Raji (cell line): ENCODE results near the gene OARD1.

Source experiments
- POLR2A ChIP-seq: IDR thresholded peaks from 2 replicates; pipeline ENCODE4 v1.6.1; 2011; ENCODE audit warnings: low read depth, low read length, control low read depth; ENCODE audit not compliant: insufficient read depth

The OARD1 gene

GRCh38 chr6:41071923-41072835, at the start of gene OARD1:
OARD1 (minus strand) TSS chr6:41072356; CDS start chr6:41071634, 722 bp downstream.
- peak; percentile 82 for TF ChIP-seq POLR2A

DNA sequence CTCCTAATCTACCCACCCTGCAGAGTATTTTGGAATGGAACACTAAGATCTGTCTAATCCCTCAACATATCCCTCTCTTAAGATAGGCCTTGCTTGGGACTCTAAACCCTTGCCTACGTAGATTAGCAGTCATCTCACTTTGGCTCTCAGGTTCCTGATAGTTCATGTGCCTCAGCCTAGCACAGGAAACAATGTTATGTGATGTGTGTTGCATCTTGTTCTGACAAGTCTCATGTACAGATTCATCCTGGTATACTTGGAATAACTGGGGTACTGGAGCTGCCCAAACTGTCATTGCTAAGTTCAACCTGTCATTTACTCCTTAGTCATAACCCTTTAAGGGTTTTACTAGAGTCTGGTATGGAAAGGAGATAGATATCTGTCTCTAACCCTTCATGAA, 47.9 kb upstream of the OARD1 start:
- no peak for TF ChIP-seq POLR2A

- TF ChIP-seq POLR2A = no peak
These were observed 47.4 kb upstream of the OARD1 start for GRCh38 chr6:41119508-41119907.

DNA sequence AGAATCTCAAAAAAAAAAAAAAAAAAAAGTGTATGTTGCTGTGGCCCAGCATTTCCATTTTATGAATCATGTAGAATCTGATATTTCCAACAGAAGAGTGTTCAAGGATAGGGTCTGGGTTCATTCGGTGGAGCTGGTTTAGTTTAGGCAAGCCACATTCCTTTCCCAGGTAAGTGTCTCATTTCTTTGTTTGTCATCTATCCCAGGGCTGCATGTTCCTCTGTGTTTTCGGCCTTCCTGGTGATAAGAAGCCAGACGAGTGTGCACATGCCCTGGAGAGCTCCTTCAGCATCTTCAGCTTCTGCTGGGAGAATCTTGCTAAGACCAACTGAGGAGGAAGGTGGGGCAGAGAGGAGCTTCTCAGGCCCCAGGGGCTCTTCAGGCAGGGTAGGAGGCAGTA, 38.9 kb upstream of the OARD1 start:
- no peak for TF ChIP-seq POLR2A

DNA sequence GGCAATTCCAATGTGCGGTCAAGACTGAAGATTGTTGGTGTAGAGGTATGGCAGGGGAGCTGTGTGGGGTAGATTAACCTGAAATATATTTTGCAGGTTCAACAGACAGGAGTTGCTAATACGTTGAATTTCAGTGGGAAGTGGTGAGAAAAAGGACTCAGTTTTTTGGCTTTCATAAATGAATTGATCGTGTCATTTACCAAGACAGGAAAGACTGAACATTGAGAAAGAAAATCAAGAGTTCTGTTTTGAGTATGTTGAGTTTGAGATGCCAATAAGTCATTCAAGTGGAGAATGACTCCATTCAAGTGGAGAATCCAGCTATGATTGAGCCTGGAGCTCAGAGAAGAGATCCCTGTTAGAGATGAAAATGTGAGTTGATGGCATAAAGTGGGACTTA, 31.7 kb upstream of the OARD1 start:
- TF ChIP-seq POLR2A = no peak

DNA sequence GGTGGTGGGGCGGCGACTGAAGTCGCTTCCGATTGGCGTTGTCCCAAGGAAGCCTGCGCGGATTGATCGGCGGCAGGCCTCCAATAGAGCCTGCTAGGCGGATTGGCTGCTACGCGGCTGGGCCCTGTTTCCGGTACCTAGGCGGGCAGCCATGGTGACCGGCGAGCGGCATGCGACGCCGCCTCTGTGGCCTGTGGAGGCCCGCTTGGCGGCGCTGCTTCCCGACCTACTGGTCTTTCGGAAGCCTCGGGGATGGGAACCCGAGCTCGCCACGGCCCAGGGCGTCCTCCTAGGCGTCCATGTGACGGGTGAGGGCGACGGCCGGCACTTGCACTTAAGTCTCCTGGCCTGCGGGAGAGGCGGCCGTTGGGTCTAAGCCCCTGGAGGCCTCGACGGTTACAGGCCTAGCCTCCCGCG, 28.7 kb upstream of the OARD1 start:
- TF ChIP-seq POLR2A = no peak

DNA sequence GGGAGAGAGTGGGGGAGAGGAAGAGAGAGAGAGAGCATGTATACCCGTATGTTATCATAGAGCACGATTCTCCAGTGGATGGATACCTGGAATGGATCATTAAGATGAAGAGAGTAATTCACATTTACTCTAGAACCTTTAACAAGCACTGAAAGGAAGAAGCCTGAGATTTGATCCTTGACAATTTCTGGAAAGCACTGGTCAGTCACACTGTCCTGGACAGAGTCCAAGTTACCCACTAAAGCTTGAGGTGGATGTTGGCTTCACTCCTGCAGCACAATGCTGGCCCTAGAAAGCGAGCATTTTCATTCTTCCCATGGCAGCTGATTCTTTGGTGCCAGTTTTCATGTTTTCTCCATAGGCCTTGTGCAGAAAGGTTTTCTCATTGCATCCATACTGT, 26.2 kb upstream of the OARD1 start:
- no peak for TF ChIP-seq POLR2A

DNA sequence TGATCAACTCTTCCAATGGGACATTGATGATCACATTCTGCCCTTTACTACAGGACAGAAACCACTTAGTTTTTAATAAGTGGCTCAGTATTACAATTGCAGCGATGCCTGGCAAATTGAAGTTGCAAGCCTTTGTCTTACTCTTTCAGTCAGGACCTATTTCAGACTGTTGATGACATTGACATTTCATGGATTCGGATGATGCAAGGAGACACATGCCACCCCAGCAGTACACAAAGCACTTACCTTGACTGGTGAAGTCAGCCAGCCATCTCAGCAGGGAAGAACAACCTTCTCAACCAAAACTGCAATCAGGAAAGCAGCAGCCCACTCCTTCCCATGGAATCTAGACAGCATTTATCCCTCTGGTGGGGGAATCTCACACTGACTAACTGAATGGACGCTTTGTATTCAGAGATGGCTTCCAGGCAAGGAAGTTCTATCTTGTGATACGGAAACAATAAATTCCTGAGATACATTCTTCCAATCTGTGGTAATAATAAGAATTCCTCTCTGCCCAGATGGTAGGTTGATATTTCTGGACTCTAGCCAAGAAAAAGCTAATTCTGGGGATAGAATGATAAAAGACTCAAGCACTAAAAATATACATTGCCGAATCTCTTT, 25.4 kb upstream of the OARD1 start:
- TF ChIP-seq POLR2A = no peak

GRCh38 chr6:41093729-41094128, 21.6 kb upstream of the OARD1 start:
- no peak for TF ChIP-seq POLR2A

DNA sequence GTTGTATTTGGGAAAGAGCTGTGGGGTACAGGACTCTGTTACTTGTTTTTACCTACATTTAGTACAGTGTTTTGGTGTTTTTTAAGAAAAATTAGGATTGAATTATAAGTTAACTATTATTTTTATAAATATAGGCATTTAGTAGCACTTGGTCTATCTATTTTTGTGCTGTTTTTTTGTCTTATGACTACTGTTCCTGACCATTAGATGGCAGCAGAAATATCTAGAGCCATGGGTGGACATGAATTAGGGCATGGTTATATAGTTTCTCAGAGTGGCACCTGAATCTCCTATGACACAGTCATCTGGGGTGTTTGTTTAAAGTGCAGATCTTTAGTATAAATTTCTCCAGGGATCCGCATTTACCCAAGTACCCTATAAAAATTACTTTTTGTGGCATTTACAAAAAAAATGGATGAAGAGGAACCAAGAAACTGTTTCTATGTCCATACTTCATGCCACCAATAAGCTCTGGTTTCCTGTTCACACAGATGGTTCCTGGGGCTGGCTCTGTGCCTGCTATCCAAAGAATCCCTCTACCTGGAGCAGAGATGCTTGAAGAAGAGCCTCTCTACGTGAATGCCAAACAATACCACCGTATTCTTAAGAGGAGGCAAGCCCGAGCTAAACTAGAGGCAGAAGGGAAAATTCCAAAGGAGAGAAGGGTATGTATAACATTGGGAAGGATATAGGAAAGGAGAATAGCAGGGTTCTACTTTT, 20.4 kb upstream of the OARD1 start:
- TF ChIP-seq POLR2A = no peak

GRCh38 chr6:41090841-41091761, 18.9 kb upstream of the OARD1 start:
- TF ChIP-seq POLR2A = no peak

DNA sequence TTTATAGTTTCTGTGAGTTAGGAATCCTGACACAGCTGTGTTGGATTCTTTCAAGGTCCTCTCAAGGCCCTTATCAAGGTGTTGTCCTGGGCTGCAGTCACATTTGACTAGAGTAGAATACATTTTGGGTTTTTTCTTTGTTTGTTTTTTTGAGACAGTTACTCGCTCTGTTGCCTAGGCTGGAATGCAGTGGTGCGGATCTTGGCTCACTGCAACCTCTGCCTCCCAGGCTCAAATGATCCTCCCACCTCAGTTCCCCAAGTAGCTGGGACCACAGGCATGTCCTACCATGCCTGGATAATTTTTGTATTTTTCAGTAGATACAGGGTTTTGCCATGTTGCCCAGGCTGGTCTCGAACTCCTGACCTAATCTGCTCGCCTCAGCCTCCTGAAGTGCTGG, 16.3 kb upstream of the OARD1 start:
- no peak for TF ChIP-seq POLR2A

DNA sequence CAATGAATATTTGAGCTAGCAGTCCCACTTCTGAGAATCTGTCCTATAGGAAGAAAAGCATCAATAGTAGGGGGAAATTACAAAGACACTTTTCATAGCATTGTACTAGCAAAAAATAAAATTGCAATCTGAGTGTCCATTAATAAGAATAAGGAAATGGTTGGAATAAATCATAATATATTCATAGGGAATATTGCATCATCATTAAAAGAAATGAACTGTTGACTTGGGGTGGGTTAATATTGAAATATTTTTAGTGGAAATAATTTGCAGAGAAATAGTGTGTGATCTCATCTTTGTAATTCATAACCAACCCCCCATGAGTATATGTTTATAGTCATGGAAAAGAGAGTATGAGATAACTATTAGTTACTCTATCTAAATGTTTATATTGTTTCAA, 13.0 kb upstream of the OARD1 start:
- TF ChIP-seq POLR2A = no peak

- no peak for TF ChIP-seq POLR2A
These were observed 10.9 kb upstream of the OARD1 start for GRCh38 chr6:41083072-41083471.

GRCh38 chr6:41080621-41081020, 8.5 kb upstream of the OARD1 start:
- TF ChIP-seq POLR2A = no peak

DNA sequence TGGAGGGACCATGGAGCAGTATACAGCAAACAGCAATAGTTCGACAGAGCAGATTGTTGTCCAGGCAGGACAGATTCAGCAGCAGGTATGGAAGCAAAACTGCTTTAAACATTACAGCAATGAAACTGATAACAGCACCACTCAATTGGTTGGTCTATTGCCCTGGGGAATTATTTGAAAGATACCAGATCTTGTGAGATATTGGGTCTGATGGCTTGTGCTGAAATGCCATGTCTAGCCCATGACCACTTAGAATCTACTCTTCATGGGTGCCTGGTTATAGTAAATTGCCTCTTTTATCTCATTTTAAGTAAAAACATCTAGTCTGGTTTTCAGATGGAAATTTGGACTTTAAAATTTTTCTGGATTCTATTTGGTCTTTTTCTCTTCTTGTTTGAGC, 6.9 kb upstream of the OARD1 start:
- no peak for TF ChIP-seq POLR2A
